Measurements from ENCODE around the gene FIBCD1. TPM values are rescaled to one million over a fixed set of nuclear protein-coding genes. Genes with fewer than 3 reads are reported as not detected.

The FIBCD1 gene
- total and polyA plus RNA-seq, 2 experiments from 2014 or later = 4.4 to 5.6 TPM

- TF ChIP-seq, protein P1, sequence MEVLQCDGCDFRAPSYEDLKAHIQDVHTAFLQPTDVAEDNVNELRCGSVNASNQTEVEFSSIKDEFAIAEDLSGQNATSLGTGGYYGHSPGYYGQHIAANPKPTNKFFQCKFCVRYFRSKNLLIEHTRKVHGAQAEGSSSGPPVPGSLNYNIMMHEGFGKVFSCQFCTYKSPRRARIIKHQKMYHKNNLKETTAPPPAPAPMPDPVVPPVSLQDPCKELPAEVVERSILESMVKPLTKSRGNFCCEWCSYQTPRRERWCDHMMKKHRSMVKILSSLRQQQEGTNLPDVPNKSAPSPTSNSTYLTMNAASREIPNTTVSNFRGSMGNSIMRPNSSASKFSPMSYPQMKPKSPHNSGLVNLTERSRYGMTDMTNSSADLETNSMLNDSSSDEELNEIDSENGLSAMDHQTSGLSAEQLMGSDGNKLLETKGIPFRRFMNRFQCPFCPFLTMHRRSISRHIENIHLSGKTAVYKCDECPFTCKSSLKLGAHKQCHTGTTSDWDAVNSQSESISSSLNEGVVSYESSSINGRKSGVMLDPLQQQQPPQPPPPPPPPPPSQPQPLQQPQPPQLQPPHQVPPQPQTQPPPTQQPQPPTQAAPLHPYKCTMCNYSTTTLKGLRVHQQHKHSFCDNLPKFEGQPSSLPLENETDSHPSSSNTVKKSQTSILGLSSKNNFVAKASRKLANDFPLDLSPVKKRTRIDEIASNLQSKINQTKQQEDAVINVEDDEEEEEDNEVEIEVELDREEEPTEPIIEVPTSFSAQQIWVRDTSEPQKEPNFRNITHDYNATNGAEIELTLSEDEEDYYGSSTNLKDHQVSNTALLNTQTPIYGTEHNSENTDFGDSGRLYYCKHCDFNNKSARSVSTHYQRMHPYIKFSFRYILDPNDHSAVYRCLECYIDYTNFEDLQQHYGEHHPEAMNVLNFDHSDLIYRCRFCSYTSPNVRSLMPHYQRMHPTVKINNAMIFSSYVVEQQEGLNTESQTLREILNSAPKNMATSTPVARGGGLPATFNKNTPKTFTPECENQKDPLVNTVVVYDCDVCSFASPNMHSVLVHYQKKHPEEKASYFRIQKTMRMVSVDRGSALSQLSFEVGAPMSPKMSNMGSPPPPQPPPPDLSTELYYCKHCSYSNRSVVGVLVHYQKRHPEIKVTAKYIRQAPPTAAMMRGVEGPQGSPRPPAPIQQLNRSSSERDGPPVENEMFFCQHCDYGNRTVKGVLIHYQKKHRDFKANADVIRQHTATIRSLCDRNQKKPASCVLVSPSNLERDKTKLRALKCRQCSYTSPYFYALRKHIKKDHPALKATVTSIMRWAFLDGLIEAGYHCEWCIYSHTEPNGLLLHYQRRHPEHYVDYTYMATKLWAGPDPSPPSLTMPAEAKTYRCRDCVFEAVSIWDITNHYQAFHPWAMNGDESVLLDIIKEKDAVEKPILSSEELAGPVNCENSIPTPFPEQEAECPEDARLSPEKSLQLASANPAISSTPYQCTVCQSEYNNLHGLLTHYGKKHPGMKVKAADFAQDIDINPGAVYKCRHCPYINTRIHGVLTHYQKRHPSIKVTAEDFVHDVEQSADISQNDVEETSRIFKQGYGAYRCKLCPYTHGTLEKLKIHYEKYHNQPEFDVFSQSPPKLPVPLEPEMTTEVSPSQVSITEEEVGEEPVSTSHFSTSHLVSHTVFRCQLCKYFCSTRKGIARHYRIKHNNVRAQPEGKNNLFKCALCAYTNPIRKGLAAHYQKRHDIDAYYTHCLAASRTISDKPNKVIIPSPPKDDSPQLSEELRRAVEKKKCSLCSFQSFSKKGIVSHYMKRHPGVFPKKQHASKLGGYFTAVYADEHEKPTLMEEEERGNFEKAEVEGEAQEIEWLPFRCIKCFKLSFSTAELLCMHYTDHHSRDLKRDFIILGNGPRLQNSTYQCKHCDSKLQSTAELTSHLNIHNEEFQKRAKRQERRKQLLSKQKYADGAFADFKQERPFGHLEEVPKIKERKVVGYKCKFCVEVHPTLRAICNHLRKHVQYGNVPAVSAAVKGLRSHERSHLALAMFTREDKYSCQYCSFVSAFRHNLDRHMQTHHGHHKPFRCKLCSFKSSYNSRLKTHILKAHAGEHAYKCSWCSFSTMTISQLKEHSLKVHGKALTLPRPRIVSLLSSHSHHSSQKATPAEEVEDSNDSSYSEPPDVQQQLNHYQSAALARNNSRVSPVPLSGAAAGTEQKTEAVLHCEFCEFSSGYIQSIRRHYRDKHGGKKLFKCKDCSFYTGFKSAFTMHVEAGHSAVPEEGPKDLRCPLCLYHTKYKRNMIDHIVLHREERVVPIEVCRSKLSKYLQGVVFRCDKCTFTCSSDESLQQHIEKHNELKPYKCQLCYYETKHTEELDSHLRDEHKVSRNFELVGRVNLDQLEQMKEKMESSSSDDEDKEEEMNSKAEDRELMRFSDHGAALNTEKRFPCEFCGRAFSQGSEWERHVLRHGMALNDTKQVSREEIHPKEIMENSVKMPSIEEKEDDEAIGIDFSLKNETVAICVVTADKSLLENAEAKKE (CRISPR knock-in tag; IDR thresholded peaks at IDR 0.05) = no peak
- no peak for TF ChIP-seq EZH2phosphoT487 (IDR thresholded peaks at IDR 0.05; ENCODE audit: unreplicated experiment)
These were observed 49.3 kb upstream of the FIBCD1 start (continued) for GRCh38 chr9:130988400-130988747.

GRCh38 chr9:130987738-130988399 lies 48.8 kb upstream of the FIBCD1 start:
- ATAC-seq (no peak), DNase-seq (ENCODE audit: low spot score) (no peak)
- H3K27me3 ChIP-seq (ENCODE audit: insufficient read depth) = no peaks in the 10 kb centered on the region
- no peaks in the 10 kb centered on the region for H3K36me3 ChIP-seq (ENCODE audit: insufficient read depth)
- no peak overlapping the region for H3K4me3 ChIP-seq
- 0 out of 2 replicates have a peak, but pooled peaks cover 3% of the 10 kb centered on the region for H3F3A ChIP-seq (replicated peaks; ENCODE audit: low read depth)
- H3K4me2 ChIP-seq = no peak overlapping the region
- peaks cover 19% of the 10 kb centered on the region for H3K27me3 Mint-ChIP-seq (ENCODE audit: insufficient read depth, low read depth, poor library complexity)
- H3K36me3 Mint-ChIP-seq (ENCODE audit: low read depth) = no peaks in the 10 kb centered on the region
- H3K27ac Mint-ChIP-seq = no peak overlapping the region
- no peak overlapping the region for H3K27ac ChIP-seq (ENCODE audit: low read depth)
- no peak overlapping the region for H2AFZ ChIP-seq
- no peaks in the 10 kb centered on the region for H3K79me2 ChIP-seq (replicated peaks; ENCODE audit: insufficient read depth)
- H4K20me1 ChIP-seq (replicated peaks; ENCODE audit: insufficient read depth) = no peaks in the 10 kb centered on the region
- H3K4me1 ChIP-seq (ENCODE audit: insufficient read depth) = peaks cover 11% of the 10 kb centered on the region; the same call in 1 of the 2 replicates
- H3K4me3 Mint-ChIP-seq = no peak overlapping the region
- H3K9me3 Mint-ChIP-seq = no peaks in the 10 kb centered on the region
- no peaks in the 10 kb centered on the region for H3K9me2 ChIP-seq (ENCODE audit: insufficient read depth)
- peaks cover 18% of the 10 kb centered on the region for H3K4me1 Mint-ChIP-seq
- TF ChIP-seq CTCF (conservative IDR thresholded peaks at IDR 0.05; ENCODE audit: low read depth in 2 of 2) (no peak), NANOG (IDR thresholded peaks at IDR 0.05; ENCODE audit: borderline replicate concordance) (no peak), ZNF331 (CRISPR knock-in tag; IDR thresholded peaks at IDR 0.05; ENCODE audit: low read depth) (no peak), EZH2 (IDR thresholded peaks at IDR 0.05; ENCODE audit: low read depth, unreplicated experiment) (no peak), ZNF114 (CRISPR knock-in tag; IDR thresholded peaks at IDR 0.05) (no peak)
- TF ChIP-seq, protein P2, sequence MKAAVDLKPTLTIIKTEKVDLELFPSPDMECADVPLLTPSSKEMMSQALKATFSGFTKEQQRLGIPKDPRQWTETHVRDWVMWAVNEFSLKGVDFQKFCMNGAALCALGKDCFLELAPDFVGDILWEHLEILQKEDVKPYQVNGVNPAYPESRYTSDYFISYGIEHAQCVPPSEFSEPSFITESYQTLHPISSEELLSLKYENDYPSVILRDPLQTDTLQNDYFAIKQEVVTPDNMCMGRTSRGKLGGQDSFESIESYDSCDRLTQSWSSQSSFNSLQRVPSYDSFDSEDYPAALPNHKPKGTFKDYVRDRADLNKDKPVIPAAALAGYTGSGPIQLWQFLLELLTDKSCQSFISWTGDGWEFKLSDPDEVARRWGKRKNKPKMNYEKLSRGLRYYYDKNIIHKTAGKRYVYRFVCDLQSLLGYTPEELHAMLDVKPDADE (IDR thresholded peaks at IDR 0.05) = no peak

All from GM23338 (cell line).